ENCODE results near the gene APC2. TPM values are rescaled to one million over a fixed set of nuclear protein-coding genes. Genes with fewer than 3 reads are reported as not detected.

The APC2 gene
- total RNA-seq, 1 experiment from 2014 or later = 11.9 TPM

DNA sequence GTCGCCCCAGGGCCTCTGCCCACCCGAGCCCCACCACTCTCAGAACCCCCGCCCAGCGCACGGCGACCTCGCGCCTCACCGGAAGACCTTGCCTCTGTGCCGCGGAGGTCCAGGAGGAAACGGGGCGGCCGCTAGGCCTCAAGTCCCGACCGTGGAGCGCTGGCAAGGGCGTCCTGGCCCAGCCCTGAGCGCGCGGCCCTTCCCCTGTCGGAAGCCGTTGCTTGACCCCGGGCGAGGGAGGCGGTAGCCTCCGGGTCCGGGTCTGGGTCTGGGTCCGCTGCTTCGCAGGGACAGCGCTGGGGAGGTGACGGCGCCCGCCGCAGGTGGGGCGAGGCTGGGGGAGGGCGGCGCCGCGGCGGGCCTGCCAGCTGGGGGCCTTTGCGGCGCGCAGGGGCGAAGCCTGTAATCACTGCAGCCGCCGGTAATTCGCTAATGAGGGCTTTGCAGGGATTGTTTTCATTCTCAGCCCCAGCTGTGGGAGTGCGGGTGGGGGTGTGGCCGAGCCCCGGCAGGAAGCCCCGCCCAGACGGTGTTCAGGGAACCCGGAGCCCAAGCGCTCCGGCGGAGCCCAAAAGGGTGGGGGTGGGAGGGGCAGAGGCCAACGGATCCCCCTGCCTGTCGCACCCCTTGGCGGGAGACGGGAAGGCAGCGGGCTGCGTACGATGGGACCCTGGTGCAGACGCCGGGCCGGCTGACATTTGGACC, 20.5 kb downstream of the APC2 start:
- no peaks in the 10 kb centered on the region for H3K4me1 ChIP-seq (ENCODE audit: control insufficient read depth, insufficient read depth, low read length)
- intact Hi-C loops (cut with micrococcal nuclease; ENCODE audit: unreplicated experiment) (no loop called here), in situ Hi-C loops (cut with HindIII; ENCODE audit: low pct_unique_long_range_greater_than_20kb, low sequenced_read_pairs) (no loop called here)
- no TSS peak for BruUV-seq (replicated peaks)
- no peak overlapping the region for H3K4me3 ChIP-seq (ENCODE audit: low read depth in 2 of 2, low read length in 2 of 2)
- ChIA-PET CTCF (interaction anchor here (0.6 kb wide), 1 partner anchor 19 kb away, joined by 6 read pairs; no protein-coding TSS in a partner anchor), POLR2A (no interaction called here)
- DNase-seq (ENCODE audit: low read depth, low spot score) (no peak), ATAC-seq (no peak)
- TF ChIP-seq, protein P1, sequence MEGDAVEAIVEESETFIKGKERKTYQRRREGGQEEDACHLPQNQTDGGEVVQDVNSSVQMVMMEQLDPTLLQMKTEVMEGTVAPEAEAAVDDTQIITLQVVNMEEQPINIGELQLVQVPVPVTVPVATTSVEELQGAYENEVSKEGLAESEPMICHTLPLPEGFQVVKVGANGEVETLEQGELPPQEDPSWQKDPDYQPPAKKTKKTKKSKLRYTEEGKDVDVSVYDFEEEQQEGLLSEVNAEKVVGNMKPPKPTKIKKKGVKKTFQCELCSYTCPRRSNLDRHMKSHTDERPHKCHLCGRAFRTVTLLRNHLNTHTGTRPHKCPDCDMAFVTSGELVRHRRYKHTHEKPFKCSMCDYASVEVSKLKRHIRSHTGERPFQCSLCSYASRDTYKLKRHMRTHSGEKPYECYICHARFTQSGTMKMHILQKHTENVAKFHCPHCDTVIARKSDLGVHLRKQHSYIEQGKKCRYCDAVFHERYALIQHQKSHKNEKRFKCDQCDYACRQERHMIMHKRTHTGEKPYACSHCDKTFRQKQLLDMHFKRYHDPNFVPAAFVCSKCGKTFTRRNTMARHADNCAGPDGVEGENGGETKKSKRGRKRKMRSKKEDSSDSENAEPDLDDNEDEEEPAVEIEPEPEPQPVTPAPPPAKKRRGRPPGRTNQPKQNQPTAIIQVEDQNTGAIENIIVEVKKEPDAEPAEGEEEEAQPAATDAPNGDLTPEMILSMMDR (IDR thresholded peaks at IDR 0.05) = no peak
- TF ChIP-seq TCF7L2 (IDR thresholded peaks at IDR 0.05; ENCODE audit: low read depth, low read length) = no peak
- no peak for TF ChIP-seq POLR2AphosphoS5 (IDR thresholded peaks at IDR 0.05; ENCODE audit: low read depth, low read length)
- TF ChIP-seq REST (IDR thresholded peaks at IDR 0.05; ENCODE audit: insufficient read depth in 1 of 2, low read depth in 2 of 2, low read length in 1 of 2) = no peak
- no peak for TF ChIP-seq SIN3A (IDR thresholded peaks at IDR 0.05; ENCODE audit: borderline replicate concordance, insufficient read depth, low read depth, low read length)
- H3K9me3 ChIP-seq (ENCODE audit: control insufficient read depth, insufficient read depth, low read depth, low read length) = no peaks in the 10 kb centered on the region
- H3K27me3 ChIP-seq (ENCODE audit: control insufficient read depth, insufficient read depth, low read length) = no peaks in the 10 kb centered on the region
- H3K27ac ChIP-seq (ENCODE audit: low read length) = no peak overlapping the region
- no peaks in the 10 kb centered on the region for H3K36me3 ChIP-seq (ENCODE audit: control insufficient read depth, insufficient read depth, low read length)

DNA sequence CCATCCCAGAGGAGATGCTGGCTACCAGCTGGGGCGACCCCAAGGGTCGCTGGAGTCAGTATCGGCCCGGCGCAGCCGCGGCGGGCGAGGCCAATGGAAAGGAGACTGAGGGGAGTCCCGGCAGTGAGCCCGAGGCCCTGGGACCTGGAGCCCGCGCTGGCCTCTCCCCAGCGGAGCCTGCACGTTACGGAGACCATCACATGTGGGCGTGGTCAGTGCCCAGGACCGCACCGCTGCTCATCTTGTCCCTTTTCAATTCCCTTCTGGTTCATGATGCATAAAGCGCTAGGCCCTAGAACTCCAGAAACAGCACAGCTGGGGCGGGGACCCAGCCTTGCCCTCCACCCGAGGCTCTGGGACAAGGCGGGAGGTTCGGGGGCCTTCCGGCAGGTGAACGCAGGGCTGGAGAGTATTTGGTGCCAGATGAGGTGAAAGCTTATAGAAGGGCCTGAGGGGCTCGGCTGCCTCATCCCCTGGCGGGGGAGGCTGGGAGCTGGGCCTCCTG, 21.1 kb downstream of the APC2 start:
- no peak for TF ChIP-seq TCF7L2 (IDR thresholded peaks at IDR 0.05; ENCODE audit: low read depth, low read length)
- TF ChIP-seq POLR2AphosphoS5 (IDR thresholded peaks at IDR 0.05; ENCODE audit: low read depth, low read length) = no peak
- TF ChIP-seq, protein P1 (IDR thresholded peaks at IDR 0.05) = no peak
- TF ChIP-seq REST (IDR thresholded peaks at IDR 0.05; ENCODE audit: insufficient read depth in 1 of 2, low read depth in 2 of 2, low read length in 1 of 2) = no peak
- no peak for TF ChIP-seq SIN3A (IDR thresholded peaks at IDR 0.05; ENCODE audit: borderline replicate concordance, insufficient read depth, low read depth, low read length)
- 0 out of 2 replicates have a peak, but pooled peaks have one; percentile 2 for ATAC-seq
- Histone ChIP-seq H3K27ac (ENCODE audit: low read length) (no peak overlapping the region), H3K4me3 (ENCODE audit: low read depth in 2 of 2, low read length in 2 of 2) (no peak overlapping the region), H3K4me1 (ENCODE audit: control insufficient read depth, insufficient read depth, low read length) (no peaks in the 10 kb centered on the region), H3K9me3 (ENCODE audit: control insufficient read depth, insufficient read depth, low read depth, low read length) (no peaks in the 10 kb centered on the region), H3K36me3 (ENCODE audit: control insufficient read depth, insufficient read depth, low read length) (no peaks in the 10 kb centered on the region), H3K27me3 (ENCODE audit: control insufficient read depth, insufficient read depth, low read length) (no peaks in the 10 kb centered on the region)
- DNase-seq (ENCODE audit: low read depth, low spot score) = no peak
- no TSS peak for BruUV-seq (replicated peaks)
- in situ Hi-C loops (cut with HindIII; ENCODE audit: low pct_unique_long_range_greater_than_20kb, low sequenced_read_pairs) (no loop called here), intact Hi-C loops (cut with micrococcal nuclease; ENCODE audit: unreplicated experiment) (no loop called here)
- POLR2A ChIA-PET = no interaction called here
- CTCF ChIA-PET = no interaction called here

All from Panc1 (cell line).